K562 (cell line): ENCODE data around the gene SARS1. TPM values are rescaled to one million over a fixed set of nuclear protein-coding genes. Genes with fewer than 3 reads are reported as not detected.
A peak's percentile ranks its signal among the peaks of the same experiment; 100 is the strongest.

Source experiments
- CREBBP ChIP-seq: IDR thresholded peaks from one replicate; pipeline ENCODE4 v1.6.1; 2012; ENCODE audit warnings: low read depth, mild to moderate bottlenecking, control low read depth, inconsistent platforms, low read length
- KDM5B ChIP-seq: fragments of 200-600 bp; sonication (generic); IDR thresholded peaks from 2 replicates; pipeline ENCODE4 v1.6.1; 2012; ENCODE audit warnings: low read depth, mild to moderate bottlenecking, moderate library complexity, low read length, control low read depth, inconsistent platforms; ENCODE audit not compliant: insufficient replicate concordance
- KHSRP ChIP-seq: fragments of 450-650 bp; IDR thresholded peaks from 2 replicates; pipeline ENCODE4 v1.6.1; 2017
- L3MBTL2 ChIP-seq: fragments of 450-650 bp; IDR thresholded peaks from 2 replicates; pipeline ENCODE4 v1.6.1; 2016; ENCODE audit warnings: mild to moderate bottlenecking, moderate library complexity
- MAZ ChIP-seq, 2 experiments: fragments of 450-650 bp in 1 of 2; sonication (generic) in 1 of 2; formaldehyde crosslinking; IDR thresholded peaks in 1 of 2; conservative IDR thresholded peaks in 1 of 2; 2 replicates each; pipeline versions ENCODE4 v1.4.0 to v1.5.0; 2020; ENCODE audit warnings: mild to moderate bottlenecking in 1 of 2, missing genetic modification reagents in 1 of 2
- SMAD1 ChIP-seq: fragments of 150-350 bp; IDR thresholded peaks from 2 replicates; pipeline ENCODE4 v1.6.1; 2014; ENCODE audit warnings: low read length, low read depth; ENCODE audit not compliant: partially characterized antibody
- SMAD3 ChIP-seq: fragments of 450-650 bp; formaldehyde crosslinking; conservative IDR thresholded peaks from 2 replicates; pipeline ENCODE4 v1.4.0; 2020; ENCODE audit warnings: mild to moderate bottlenecking
- ZBTB17 ChIP-seq: fragments of 450-650 bp; formaldehyde crosslinking; IDR thresholded peaks from 2 replicates; pipeline ENCODE4 v1.4.0; 2020; ENCODE audit warnings: mild to moderate bottlenecking
- polyA plus RNA-seq, 8 experiments: library from polyadenylated mRNA; depleted of rRNA in 4 of 8; stranded (reverse) in 5 of 8; unstranded in 3 of 8; fragments of >200 nt; fragmentation: Nextera tagmentation in 2 of 8; fragmentation: Illumina TruSeq in 1 of 8; extraction: Ambion mirVana in 2 of 8; extraction: Trizol in 1 of 8; gene quantifications; 2 replicates each; pipeline versions ENCODE4 v1.2.1 to v1.2.3, GENCODE V29; 2011 to 2014; ENCODE audit warnings: inconsistent platforms in 1 of 8, missing spikeins in 1 of 8
- total RNA-seq, 7 experiments: library from RNA; depleted of rRNA in 6 of 7; stranded (reverse); fragments of >200 nt in 6 of 7; fragmentation: Illumina TruSeq in 2 of 7; extraction: Trizol in 2 of 7; gene quantifications; 2 replicates each; pipeline versions ENCODE4 v1.2.1 to v1.2.3, GENCODE V29; 2011 to 2021; ENCODE audit warnings: low replicate concordance in 1 of 7
- TF ChIP-seq, protein P1 (sequence below), 2 experiments: fragments of 450-650 bp in 1 of 2; sonication (generic) in 1 of 2; formaldehyde crosslinking in 1 of 2; IDR thresholded peaks; 2 replicates each; pipeline versions ENCODE4 v1.7.1 to v1.9.0; 2016 to 2022; ENCODE audit warnings: inconsistent platforms in 1 of 2, mild to moderate bottlenecking in 1 of 2, missing genetic modification reagents in 1 of 2
- TF ChIP-seq, protein P2 (sequence below): fragments of 250-450 bp; sonication (Bioruptor Pico); IDR thresholded peaks from 2 replicates; pipeline ENCODE4 v1.8.0; 2021; ENCODE audit warnings: mild to moderate bottlenecking, moderate library complexity
- TF ChIP-seq, protein P3 (sequence below): fragments of 200-800 bp; sonication (Bioruptor generic); IDR thresholded peaks from 2 replicates; pipeline ENCODE4 v1.6.1; 2017; ENCODE audit warnings: missing genetic modification characterization, missing compliant biosample characterization
- TF ChIP-seq, protein P4 (sequence below): sonication (generic); formaldehyde crosslinking; IDR thresholded peaks from 2 replicates; pipeline ENCODE4 v1.8.0; 2022; ENCODE audit warnings: missing genetic modification reagents, mild to moderate bottlenecking, moderate library complexity, borderline replicate concordance

SARS1 gene
- total and polyA plus RNA-seq, 9 of the 15 experiments (the other 6 are each of a cell fraction or from before 2014, with no cell fraction given), result 221 to 623 (median 254) TPM

DNA sequence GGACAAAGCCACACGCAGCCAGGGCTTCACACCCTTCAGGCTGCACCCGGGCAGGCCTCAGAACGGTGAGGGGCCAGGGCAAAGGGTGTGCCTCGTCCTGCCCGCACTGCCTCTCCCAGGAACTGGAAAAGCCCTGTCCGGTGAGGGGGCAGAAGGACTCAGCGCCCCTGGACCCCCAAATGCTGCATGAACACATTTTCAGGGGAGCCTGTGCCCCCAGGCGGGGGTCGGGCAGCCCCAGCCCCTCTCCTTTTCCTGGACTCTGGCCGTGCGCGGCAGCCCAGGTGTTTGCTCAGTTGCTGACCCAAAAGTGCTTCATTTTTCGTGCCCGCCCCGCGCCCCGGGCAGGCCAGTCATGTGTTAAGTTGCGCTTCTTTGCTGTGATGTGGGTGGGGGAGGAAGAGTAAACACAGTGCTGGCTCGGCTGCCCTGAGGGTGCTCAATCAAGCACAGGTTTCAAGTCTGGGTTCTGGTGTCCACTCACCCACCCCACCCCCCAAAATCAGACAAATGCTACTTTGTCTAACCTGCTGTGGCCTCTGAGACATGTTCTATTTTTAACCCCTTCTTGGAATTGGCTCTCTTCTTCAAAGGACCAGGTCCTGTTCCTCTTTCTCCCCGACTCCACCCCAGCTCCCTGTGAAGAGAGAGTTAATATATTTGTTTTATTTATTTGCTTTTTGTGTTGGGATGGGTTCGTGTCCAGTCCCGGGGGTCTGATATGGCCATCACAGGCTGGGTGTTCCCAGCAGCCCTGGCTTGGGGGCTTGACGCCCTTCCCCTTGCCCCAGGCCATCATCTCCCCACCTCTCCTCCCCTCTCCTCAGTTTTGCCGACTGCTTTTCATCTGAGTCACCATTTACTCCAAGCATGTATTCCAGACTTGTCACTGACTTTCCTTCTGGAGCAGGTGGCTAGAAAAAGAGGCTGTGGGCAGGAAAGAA is 61.1 kb downstream of the SARS1 start (continued):
- TF ChIP-seq, protein P1, sequence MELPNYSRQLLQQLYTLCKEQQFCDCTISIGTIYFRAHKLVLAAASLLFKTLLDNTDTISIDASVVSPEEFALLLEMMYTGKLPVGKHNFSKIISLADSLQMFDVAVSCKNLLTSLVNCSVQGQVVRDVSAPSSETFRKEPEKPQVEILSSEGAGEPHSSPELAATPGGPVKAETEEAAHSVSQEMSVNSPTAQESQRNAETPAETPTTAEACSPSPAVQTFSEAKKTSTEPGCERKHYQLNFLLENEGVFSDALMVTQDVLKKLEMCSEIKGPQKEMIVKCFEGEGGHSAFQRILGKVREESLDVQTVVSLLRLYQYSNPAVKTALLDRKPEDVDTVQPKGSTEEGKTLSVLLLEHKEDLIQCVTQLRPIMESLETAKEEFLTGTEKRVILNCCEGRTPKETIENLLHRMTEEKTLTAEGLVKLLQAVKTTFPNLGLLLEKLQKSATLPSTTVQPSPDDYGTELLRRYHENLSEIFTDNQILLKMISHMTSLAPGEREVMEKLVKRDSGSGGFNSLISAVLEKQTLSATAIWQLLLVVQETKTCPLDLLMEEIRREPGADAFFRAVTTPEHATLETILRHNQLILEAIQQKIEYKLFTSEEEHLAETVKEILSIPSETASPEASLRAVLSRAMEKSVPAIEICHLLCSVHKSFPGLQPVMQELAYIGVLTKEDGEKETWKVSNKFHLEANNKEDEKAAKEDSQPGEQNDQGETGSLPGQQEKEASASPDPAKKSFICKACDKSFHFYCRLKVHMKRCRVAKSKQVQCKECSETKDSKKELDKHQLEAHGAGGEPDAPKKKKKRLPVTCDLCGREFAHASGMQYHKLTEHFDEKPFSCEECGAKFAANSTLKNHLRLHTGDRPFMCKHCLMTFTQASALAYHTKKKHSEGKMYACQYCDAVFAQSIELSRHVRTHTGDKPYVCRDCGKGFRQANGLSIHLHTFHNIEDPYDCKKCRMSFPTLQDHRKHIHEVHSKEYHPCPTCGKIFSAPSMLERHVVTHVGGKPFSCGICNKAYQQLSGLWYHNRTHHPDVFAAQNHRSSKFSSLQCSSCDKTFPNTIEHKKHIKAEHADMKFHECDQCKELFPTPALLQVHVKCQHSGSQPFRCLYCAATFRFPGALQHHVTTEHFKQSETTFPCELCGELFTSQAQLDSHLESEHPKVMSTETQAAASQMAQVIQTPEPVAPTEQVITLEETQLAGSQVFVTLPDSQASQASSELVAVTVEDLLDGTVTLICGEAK (IDR thresholded peaks at IDR 0.05), result no peak
- TF ChIP-seq, protein P1 (CRISPR knock-in tag; IDR thresholded peaks at IDR 0.05), result no peak
- TF ChIP-seq L3MBTL2 (peak; percentile 63), KDM5B (peak; percentile 49), MAZ (CRISPR knock-in tag; conservative IDR thresholded peaks at IDR 0.05 in 1 of 2, IDR thresholded peaks at IDR 0.05 in 1 of 2) (0 out of 4 replicates have a peak, but pooled peaks of 1 of the 2 experiments have one; percentile 21), CREBBP (no peak), KHSRP (no peak), SMAD3 (no peak), ZBTB17 (CRISPR knock-in tag) (no peak), SMAD1 (no peak)
- TF ChIP-seq, protein P2, sequence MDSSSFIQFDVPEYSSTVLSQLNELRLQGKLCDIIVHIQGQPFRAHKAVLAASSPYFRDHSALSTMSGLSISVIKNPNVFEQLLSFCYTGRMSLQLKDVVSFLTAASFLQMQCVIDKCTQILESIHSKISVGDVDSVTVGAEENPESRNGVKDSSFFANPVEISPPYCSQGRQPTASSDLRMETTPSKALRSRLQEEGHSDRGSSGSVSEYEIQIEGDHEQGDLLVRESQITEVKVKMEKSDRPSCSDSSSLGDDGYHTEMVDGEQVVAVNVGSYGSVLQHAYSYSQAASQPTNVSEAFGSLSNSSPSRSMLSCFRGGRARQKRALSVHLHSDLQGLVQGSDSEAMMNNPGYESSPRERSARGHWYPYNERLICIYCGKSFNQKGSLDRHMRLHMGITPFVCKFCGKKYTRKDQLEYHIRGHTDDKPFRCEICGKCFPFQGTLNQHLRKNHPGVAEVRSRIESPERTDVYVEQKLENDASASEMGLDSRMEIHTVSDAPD, result no peak
- TF ChIP-seq, protein P3, sequence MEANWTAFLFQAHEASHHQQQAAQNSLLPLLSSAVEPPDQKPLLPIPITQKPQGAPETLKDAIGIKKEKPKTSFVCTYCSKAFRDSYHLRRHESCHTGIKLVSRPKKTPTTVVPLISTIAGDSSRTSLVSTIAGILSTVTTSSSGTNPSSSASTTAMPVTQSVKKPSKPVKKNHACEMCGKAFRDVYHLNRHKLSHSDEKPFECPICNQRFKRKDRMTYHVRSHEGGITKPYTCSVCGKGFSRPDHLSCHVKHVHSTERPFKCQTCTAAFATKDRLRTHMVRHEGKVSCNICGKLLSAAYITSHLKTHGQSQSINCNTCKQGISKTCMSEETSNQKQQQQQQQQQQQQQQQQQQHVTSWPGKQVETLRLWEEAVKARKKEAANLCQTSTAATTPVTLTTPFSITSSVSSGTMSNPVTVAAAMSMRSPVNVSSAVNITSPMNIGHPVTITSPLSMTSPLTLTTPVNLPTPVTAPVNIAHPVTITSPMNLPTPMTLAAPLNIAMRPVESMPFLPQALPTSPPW, result peak; percentile 24; the same call in 1 of the 2 replicates
- TF ChIP-seq, protein P4, sequence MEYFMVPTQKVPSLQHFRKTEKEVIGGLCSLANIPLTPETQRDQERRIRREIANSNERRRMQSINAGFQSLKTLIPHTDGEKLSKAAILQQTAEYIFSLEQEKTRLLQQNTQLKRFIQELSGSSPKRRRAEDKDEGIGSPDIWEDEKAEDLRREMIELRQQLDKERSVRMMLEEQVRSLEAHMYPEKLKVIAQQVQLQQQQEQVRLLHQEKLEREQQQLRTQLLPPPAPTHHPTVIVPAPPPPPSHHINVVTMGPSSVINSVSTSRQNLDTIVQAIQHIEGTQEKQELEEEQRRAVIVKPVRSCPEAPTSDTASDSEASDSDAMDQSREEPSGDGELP (CRISPR knock-in tag), result 0 out of 2 replicates have a peak, but pooled peaks have one; percentile 27
